GM03348 (cell line): Measurements from ENCODE around the gene NEBL.

Experiments
- DNase-seq: peaks from one replicate; pipeline ENCODE4 v3.0.0; 2012; ENCODE audit warnings: low spot score

NEBL gene

GRCh38 chr10:20778008-20778757 is 118.9 kb downstream of the NEBL start:
- DNase-seq, result no peak

DNA sequence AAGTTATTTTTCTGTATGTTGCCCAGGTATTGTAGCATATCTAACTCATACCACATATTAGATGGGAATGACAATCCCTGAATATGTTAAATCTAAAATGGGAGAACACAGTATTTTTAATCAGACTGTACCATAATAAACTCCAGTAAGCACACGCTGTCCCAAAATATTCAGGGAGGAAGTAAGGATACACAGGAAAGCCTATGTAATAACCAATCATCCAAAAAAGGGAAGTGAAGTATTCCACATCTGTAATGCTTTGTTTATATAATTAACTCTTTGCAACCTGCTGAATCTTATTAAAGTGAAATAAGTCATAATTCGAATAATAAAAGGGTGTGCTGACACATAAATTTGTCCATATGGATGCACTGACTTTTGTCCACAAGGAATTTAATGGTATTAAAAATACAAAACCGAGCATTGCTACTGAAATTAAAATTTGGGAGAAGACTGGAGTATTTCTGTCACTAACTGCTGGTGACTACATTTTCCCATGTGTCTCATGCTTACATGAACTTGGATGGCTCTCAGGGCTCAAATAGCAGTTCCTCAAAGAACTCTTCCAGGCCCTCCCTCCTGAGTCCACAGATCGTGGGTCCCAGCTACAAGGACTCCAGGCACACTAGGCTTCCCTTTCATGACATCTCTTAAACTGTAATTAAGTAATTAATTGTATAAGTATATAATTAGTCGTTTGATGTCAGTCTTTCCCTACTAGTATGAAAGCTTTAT is 120.6 kb downstream of the NEBL start:
- no peak for DNase-seq

DNA sequence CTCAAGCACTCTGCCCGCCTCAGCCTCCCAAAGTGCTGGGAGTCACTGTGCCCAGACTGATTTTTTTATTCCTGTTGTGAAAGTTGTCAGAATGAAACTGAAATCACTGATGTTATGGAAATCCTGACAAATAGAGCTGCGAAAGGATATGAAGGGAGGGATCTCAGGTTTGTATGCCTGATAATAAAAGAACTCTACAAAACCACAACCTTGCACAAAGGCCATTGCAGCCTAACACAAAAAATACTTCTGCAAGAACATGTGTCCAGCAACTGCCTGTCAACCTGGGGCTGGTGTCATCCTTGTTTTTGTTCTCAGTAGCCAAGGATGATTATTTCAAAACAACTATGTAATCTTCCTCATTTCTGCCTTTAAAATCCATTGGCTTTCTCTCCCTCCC is 126.1 kb downstream of the NEBL start:
- no peak for DNase-seq

DNA sequence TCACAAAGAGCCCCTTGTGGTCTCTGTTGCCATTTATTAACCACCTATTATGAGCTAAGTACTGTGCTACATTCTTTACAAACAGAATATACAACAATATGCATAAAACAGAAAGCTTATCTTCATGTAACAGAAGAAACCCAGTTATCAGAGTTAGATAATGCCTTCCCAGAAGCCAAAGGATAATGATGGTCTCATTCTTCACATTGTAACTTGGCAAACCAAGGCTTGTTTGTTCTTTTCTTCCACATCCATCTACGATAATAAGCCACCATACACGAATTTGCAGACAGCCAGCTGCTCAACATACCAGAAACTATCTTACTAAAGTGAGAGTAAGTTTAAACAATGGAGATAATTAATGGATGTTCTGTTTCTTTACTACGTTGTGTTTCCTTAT is 127.6 kb downstream of the NEBL start:
- DNase-seq, result no peak

GRCh38 chr10:20768843-20769242 is 128.3 kb downstream of the NEBL start:
- no peak for DNase-seq

- DNase-seq, result peak; percentile 11
Measured at GRCh38 chr10:20767028-20767427, 130.1 kb downstream of the NEBL start.

- DNase-seq, result no peak
Measured at GRCh38 chr10:20765066-20765465, 132.0 kb downstream of the NEBL start.

DNA sequence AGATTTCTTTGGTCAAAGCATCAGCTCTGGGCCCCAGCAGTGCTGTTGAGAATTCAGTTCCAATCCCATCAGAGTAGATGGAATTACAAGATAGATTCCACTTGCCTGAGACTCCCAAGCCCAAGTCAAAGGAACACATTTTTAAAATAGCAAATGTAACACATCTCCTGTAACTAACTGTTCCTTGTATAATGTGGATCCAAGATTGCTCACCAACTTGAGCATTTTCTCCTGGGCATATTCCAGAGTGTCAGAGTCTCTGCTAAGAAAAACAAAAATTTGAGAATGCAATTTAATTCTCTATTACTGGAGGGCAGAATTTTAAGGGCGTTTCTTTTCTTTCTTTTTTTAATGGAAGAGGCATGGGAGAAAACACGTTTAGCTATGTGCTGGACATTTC is 136.7 kb downstream of the NEBL start:
- no peak for DNase-seq

- no peak for DNase-seq
Measured at GRCh38 chr10:20748551-20748950, 148.6 kb downstream of the NEBL start.

GRCh38 chr10:20747782-20748181 is 149.3 kb downstream of the NEBL start:
- no peak for DNase-seq

GRCh38 chr10:20746856-20747255 is 150.3 kb downstream of the NEBL start:
- DNase-seq, result no peak

DNA sequence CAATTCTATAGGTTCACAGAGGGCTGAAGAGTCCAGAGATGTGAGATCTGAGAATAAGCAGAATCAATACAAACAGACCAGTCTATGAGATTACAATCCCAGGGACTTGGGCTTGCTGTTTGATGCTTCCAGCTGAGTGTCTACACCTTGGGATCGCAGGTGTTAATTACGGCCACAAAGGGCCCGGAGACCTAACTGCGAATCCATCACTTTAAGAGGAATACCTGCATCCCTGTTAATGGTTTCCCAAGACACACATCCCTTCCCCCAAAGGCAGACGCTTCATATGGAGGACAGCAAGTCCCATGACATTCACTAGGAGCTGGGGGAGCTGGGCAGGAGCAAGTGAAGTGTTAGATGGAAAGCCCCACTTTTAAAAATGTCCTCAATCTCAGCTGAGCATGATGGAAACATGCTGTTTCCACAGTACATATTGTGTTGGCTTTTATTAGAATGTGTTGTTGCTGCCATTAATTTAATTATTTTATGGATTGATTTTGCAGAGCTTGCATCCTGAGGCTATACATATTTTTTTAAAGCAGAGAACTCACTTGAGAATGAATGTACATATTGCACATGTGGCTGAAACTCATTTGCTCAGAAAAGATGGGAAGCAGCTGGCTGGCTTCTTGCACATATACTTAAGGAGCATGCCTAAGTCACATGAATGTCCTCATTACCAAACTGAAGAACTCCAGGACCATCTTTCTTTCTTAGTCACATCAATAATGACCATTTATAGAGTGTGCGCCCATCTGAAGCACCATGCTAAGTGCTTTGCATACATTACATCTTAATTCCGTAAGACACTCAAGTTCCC is 151.3 kb downstream of the NEBL start:
- DNase-seq, result no peak

DNA sequence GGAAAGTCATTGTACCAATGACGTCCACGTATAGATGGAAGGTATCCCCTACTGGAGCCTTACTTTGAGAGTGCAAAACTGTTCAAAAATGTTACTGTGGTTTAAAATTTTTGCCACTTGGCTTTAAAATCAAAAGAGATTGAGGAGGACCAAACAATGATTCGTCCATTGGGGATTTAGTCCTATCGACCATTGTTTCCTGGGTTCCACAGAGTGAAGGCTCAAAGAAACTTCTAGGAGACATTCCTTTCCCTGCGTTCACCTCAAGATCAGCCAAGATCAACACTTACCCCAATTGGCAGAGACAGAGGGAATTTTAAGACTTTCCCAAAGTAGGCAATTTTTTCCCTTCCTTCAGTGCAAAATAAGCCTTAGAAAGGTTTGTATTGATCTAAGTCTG is 152.3 kb downstream of the NEBL start:
- DNase-seq, result no peak

DNA sequence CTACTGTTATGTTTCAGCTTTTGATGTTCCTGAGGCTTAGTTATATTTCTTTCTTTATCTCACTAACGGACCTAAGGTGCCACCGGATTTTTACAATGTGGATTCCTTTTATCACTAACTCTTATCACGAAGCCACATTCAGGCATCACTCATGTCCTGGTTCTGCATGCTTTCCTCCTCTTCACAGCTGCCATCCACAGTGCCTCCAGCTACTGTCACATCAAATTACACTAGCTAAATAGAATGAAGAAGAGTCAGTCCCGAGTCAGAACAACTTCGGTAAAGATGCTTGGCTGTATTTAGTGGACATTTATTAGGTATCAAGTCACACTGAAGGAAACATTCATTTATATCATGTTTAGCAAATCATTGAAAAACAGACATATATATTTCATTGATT is 153.2 kb downstream of the NEBL start:
- DNase-seq, result no peak

DNA sequence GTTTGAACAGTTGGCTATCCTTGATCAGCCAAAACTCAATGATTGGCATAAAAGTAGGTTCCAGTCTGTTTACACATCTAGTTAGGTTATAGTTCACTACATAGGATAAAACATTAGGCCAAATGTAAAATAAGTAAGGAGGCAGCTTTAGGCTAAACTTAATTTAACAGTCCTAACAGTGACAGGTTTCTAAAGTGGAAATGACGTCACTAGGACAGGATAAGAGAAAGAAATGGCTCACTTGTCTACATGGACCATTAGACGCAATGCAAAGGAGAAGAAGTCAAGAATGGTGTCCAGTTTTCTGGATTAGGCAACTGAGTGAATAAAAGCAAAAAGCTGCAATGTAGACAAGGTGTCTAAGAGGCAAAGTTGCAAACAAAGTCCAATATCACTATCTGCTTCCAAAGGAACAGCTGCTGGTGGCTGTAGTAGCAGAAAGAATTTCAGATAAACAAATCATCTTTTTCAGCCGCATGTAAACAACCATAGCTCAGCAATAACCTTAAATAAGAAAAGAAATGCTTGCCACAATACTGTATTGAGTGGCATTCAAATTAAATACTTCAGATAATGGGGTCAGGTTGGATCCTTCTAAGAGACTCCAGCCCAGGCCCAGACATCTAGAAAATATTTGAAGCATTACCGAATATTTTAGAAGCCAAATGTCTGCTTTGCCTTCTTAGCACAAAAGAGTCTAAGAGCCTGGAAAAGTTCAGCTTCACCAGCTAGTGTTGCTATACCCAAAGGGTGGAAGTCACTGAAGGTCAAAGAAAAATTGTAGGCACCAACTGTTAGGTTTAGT is 154.2 kb downstream of the NEBL start:
- no peak for DNase-seq

GRCh38 chr10:20740120-20740519 is 157.0 kb downstream of the NEBL start:
- DNase-seq, result no peak

GRCh38 chr10:20737107-20737506 is 160.0 kb downstream of the NEBL start:
- no peak for DNase-seq
